ENCODE data around the gene STRIP2. TPM values are rescaled to one million over a fixed set of nuclear protein-coding genes. Genes with fewer than 3 reads are reported as not detected.

STRIP2 gene
- total RNA-seq, 1 experiment from 2014 or later: 5.1 TPM

GRCh38 chr7:129458171-129458570, 23.9 kb downstream of the STRIP2 start:
- ChIA-PET CTCF (no interaction called here), POLR2A (no interaction called here)
- H3K4me3 ChIP-seq (ENCODE audit: low read depth in 2 of 2, low read length in 2 of 2): no peak overlapping the region
- in situ Hi-C loops (cut with HindIII; ENCODE audit: low pct_unique_long_range_greater_than_20kb, low sequenced_read_pairs) (no loop called here), intact Hi-C loops (cut with micrococcal nuclease; ENCODE audit: unreplicated experiment) (no loop called here)
- H3K36me3 ChIP-seq (ENCODE audit: control insufficient read depth, insufficient read depth, low read length): no peaks in the 10 kb centered on the region
- H3K27ac ChIP-seq (ENCODE audit: low read length): no peak overlapping the region
- no peaks in the 10 kb centered on the region for H3K9me3 ChIP-seq (ENCODE audit: control insufficient read depth, insufficient read depth, low read depth, low read length)
- TF ChIP-seq CTCF (IDR thresholded peaks at IDR 0.05): no peak
- TF ChIP-seq SIN3A (IDR thresholded peaks at IDR 0.05; ENCODE audit: borderline replicate concordance, insufficient read depth, low read depth, low read length): no peak
- TF ChIP-seq REST (IDR thresholded peaks at IDR 0.05; ENCODE audit: insufficient read depth in 1 of 2, low read depth in 2 of 2, low read length in 1 of 2): no peak
- TF ChIP-seq TCF7L2 (IDR thresholded peaks at IDR 0.05; ENCODE audit: low read depth, low read length): no peak
- TF ChIP-seq POLR2AphosphoS5 (IDR thresholded peaks at IDR 0.05; ENCODE audit: low read depth, low read length): no peak
- H3K27me3 ChIP-seq (ENCODE audit: control insufficient read depth, insufficient read depth, low read length): no peaks in the 10 kb centered on the region
- DNase-seq (ENCODE audit: low read depth, low spot score): no peak
- H3K4me1 ChIP-seq (ENCODE audit: control insufficient read depth, insufficient read depth, low read length): no peaks in the 10 kb centered on the region
- no TSS peak for BruUV-seq (replicated peaks)
- ATAC-seq: no peak

GRCh38 chr7:129461809-129462208, 27.6 kb downstream of the STRIP2 start:
- Histone ChIP-seq H3K4me3 (ENCODE audit: low read depth in 2 of 2, low read length in 2 of 2) (no peak overlapping the region), H3K27ac (ENCODE audit: low read length) (no peak overlapping the region), H3K4me1 (ENCODE audit: control insufficient read depth, insufficient read depth, low read length) (no peaks in the 10 kb centered on the region), H3K27me3 (ENCODE audit: control insufficient read depth, insufficient read depth, low read length) (no peaks in the 10 kb centered on the region), H3K9me3 (ENCODE audit: control insufficient read depth, insufficient read depth, low read depth, low read length) (no peaks in the 10 kb centered on the region), H3K36me3 (ENCODE audit: control insufficient read depth, insufficient read depth, low read length) (no peaks in the 10 kb centered on the region)
- in situ Hi-C loops (cut with HindIII; ENCODE audit: low pct_unique_long_range_greater_than_20kb, low sequenced_read_pairs) (no loop called here), intact Hi-C loops (cut with micrococcal nuclease; ENCODE audit: unreplicated experiment) (no loop called here)
- ChIA-PET POLR2A (no interaction called here), CTCF (no interaction called here)
- ATAC-seq (no peak), DNase-seq (ENCODE audit: low read depth, low spot score) (no peak)
- no TSS peak for BruUV-seq (replicated peaks)
- TF ChIP-seq CTCF (IDR thresholded peaks at IDR 0.05) (no peak), TCF7L2 (IDR thresholded peaks at IDR 0.05; ENCODE audit: low read depth, low read length) (no peak), SIN3A (IDR thresholded peaks at IDR 0.05; ENCODE audit: borderline replicate concordance, insufficient read depth, low read depth, low read length) (no peak), POLR2AphosphoS5 (IDR thresholded peaks at IDR 0.05; ENCODE audit: low read depth, low read length) (no peak), REST (IDR thresholded peaks at IDR 0.05; ENCODE audit: insufficient read depth in 1 of 2, low read depth in 2 of 2, low read length in 1 of 2) (no peak)

Measured in Panc1 (cell line).